ENCODE data around the gene UCK1. TPM values are rescaled to one million over a fixed set of nuclear protein-coding genes. Genes with fewer than 3 reads are reported as not detected.

The UCK1 gene
- total and polyA plus RNA-seq, 2 of the 13 experiments (the other 11 are each of a cell fraction or from before 2014, with no cell fraction given) = 11.0 to 24.1 TPM

DNA sequence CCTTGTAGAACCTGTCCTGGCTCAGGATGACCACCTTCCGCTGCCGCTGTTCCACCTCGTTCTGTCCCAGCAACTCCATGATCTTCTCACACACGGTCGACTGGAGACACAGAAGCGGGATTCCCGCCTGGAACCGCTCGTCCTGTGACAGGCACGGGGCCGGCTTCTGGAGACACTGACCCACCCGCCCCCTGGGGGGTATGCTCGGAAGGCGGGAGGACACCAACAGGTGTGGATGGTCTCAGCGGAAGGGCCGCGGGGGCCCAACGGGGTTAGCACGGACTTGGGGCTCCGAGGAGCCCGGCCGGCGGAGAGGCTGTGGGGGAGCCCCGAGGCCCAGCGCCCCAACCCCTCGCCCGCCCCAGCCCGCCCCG is 530 bp downstream of the UCK1 start (continued):
- TF ChIP-seq MBNL3 (CRISPR knock-in tag; conservative IDR thresholded peaks at IDR 0.05) = no peak
- TF ChIP-seq, protein P1, sequence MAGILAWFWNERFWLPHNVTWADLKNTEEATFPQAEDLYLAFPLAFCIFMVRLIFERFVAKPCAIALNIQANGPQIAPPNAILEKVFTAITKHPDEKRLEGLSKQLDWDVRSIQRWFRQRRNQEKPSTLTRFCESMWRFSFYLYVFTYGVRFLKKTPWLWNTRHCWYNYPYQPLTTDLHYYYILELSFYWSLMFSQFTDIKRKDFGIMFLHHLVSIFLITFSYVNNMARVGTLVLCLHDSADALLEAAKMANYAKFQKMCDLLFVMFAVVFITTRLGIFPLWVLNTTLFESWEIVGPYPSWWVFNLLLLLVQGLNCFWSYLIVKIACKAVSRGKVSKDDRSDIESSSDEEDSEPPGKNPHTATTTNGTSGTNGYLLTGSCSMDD (CRISPR knock-in tag; IDR thresholded peaks at IDR 0.05) = no peak
- TF ChIP-seq SOX6 (IDR thresholded peaks at IDR 0.05) = no peak
- TF ChIP-seq SOX6 (CRISPR knock-in tag; IDR thresholded peaks at IDR 0.05) = 0 out of 2 replicates have a peak, but pooled peaks have one; percentile 13
- no peak for TF ChIP-seq ELF1 (CRISPR knock-in tag; IDR thresholded peaks at IDR 0.05)
- TF ChIP-seq RFX5 (IDR thresholded peaks at IDR 0.05; ENCODE audit: low read depth, low read length) = no peak
- TF ChIP-seq XBP1 (CRISPR knock-in tag; IDR thresholded peaks at IDR 0.05) = no peak
- TF ChIP-seq, protein P2, sequence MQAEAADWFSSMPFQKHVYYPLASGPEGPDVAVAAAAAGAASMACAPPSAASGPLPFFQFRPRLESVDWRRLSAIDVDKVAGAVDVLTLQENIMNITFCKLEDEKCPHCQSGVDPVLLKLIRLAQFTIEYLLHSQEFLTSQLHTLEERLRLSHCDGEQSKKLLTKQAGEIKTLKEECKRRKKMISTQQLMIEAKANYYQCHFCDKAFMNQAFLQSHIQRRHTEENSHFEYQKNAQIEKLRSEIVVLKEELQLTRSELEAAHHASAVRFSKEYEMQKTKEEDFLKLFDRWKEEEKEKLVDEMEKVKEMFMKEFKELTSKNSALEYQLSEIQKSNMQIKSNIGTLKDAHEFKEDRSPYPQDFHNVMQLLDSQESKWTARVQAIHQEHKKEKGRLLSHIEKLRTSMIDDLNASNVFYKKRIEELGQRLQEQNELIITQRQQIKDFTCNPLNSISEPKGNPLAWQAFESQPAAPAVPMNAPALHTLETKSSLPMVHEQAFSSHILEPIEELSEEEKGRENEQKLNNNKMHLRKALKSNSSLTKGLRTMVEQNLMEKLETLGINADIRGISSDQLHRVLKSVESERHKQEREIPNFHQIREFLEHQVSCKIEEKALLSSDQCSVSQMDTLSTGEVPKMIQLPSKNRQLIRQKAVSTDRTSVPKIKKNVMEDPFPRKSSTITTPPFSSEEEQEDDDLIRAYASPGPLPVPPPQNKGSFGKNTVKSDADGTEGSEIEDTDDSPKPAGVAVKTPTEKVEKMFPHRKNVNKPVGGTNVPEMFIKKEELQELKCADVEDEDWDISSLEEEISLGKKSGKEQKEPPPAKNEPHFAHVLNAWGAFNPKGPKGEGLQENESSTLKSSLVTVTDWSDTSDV (CRISPR knock-in tag; IDR thresholded peaks at IDR 0.05) = no peak; the same call in 1 of the 2 replicates
- TF ChIP-seq, protein P3, sequence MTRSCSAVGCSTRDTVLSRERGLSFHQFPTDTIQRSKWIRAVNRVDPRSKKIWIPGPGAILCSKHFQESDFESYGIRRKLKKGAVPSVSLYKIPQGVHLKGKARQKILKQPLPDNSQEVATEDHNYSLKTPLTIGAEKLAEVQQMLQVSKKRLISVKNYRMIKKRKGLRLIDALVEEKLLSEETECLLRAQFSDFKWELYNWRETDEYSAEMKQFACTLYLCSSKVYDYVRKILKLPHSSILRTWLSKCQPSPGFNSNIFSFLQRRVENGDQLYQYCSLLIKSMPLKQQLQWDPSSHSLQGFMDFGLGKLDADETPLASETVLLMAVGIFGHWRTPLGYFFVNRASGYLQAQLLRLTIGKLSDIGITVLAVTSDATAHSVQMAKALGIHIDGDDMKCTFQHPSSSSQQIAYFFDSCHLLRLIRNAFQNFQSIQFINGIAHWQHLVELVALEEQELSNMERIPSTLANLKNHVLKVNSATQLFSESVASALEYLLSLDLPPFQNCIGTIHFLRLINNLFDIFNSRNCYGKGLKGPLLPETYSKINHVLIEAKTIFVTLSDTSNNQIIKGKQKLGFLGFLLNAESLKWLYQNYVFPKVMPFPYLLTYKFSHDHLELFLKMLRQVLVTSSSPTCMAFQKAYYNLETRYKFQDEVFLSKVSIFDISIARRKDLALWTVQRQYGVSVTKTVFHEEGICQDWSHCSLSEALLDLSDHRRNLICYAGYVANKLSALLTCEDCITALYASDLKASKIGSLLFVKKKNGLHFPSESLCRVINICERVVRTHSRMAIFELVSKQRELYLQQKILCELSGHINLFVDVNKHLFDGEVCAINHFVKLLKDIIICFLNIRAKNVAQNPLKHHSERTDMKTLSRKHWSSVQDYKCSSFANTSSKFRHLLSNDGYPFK (CRISPR knock-in tag; IDR thresholded peaks at IDR 0.05; ENCODE audit: borderline replicate concordance) = 0 out of 2 replicates have a peak, but pooled peaks have one; percentile 10
- TF ChIP-seq ZNF260 (CRISPR knock-in tag; IDR thresholded peaks at IDR 0.05; ENCODE audit: borderline replicate concordance, low read depth) = no peak
- TF ChIP-seq ZNF136 (CRISPR knock-in tag; IDR thresholded peaks at IDR 0.05; ENCODE audit: low read depth) = no peak
- 0 out of 2 replicates have a peak, but pooled peaks have one; percentile 3 for TF ChIP-seq STAG1 (CRISPR knock-in tag; IDR thresholded peaks at IDR 0.05)
- TF ChIP-seq, protein P4, sequence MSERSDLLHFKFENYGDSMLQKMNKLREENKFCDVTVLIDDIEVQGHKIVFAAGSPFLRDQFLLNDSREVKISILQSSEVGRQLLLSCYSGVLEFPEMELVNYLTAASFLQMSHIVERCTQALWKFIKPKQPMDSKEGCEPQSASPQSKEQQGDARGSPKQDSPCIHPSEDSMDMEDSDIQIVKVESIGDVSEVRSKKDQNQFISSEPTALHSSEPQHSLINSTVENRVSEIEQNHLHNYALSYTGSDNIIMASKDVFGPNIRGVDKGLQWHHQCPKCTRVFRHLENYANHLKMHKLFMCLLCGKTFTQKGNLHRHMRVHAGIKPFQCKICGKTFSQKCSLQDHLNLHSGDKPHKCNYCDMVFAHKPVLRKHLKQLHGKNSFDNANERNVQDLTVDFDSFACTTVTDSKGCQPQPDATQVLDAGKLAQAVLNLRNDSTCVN (CRISPR knock-in tag; IDR thresholded peaks at IDR 0.05; ENCODE audit: borderline replicate concordance) = no peak
- TF ChIP-seq, protein P5, sequence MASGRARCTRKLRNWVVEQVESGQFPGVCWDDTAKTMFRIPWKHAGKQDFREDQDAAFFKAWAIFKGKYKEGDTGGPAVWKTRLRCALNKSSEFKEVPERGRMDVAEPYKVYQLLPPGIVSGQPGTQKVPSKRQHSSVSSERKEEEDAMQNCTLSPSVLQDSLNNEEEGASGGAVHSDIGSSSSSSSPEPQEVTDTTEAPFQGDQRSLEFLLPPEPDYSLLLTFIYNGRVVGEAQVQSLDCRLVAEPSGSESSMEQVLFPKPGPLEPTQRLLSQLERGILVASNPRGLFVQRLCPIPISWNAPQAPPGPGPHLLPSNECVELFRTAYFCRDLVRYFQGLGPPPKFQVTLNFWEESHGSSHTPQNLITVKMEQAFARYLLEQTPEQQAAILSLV (CRISPR knock-in tag; IDR thresholded peaks at IDR 0.05; ENCODE audit: borderline replicate concordance) = no peak
- TF ChIP-seq CHD2 (IDR thresholded peaks at IDR 0.05; ENCODE audit: low read depth, low read length) = no peak
- TF ChIP-seq, protein P6, sequence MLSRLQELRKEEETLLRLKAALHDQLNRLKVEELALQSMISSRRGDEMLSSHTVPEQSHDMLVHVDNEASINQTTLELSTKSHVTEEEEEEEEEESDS (CRISPR knock-in tag; IDR thresholded peaks at IDR 0.05; ENCODE audit: borderline replicate concordance) = no peak
- TF ChIP-seq THAP11 (CRISPR knock-in tag; IDR thresholded peaks at IDR 0.05) = no peak
- TF ChIP-seq, protein P7, sequence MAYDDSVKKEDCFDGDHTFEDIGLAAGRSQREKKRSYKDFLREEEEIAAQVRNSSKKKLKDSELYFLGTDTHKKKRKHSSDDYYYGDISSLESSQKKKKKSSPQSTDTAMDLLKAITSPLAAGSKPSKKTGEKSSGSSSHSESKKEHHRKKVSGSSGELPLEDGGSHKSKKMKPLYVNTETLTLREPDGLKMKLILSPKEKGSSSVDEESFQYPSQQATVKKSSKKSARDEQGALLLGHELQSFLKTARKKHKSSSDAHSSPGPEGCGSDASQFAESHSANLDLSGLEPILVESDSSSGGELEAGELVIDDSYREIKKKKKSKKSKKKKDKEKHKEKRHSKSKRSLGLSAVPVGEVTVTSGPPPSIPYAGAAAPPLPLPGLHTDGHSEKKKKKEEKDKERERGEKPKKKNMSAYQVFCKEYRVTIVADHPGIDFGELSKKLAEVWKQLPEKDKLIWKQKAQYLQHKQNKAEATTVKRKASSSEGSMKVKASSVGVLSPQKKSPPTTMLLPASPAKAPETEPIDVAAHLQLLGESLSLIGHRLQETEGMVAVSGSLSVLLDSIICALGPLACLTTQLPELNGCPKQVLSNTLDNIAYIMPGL (CRISPR knock-in tag; IDR thresholded peaks at IDR 0.05; ENCODE audit: borderline replicate concordance in 1 of 2, low read depth in 1 of 2) = 0 out of 4 replicates have a peak, but pooled peaks have one; percentile 17 to 40

All from HepG2 (cell line).